GM19468 (cell line): ENCODE data around the gene WFDC10B.
"Not testable (repeated sequence)": the region's sequence is repeated elsewhere in the genome, so short reads cannot be mapped to it uniquely, and the experiment has no call there.

Source experiments
- ATAC-seq: cut with Tn5 transposase; IDR thresholded peaks from one replicate; pipeline ENCODE4 v1.9.1; 2021; ENCODE audit warnings: mild to moderate bottlenecking, moderate library complexity, moderate number of reproducible peaks; ENCODE audit not compliant: unreplicated experiment; ENCODE audit errors: extremely low read depth

The WFDC10B gene

DNA sequence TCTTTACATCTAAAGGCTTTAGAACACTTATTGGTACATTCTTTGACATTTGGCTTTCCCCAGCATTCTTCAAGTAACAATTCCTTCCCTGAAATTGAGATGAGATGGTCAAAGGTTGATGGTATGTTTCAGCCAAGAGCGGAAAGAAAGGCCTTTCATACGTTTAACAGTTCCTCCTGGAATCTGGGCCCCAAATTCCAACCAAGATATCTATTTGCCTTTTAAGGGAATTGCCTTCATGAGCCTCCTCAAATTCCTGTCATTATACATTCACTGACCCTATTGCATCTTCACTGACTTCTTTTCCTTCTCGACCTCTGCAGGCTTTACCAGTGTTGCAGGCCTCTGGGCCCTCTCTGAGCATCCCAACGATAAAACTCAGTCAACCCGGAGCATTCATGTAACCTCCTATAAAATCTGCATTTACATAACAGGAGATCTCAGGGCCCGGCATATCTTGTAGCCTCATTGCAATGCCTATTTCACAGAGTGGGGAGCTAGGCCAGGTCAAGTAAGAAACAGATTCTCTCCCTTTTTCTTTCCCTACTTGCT is 55.4 kb downstream of the WFDC10B start:
- ATAC-seq, result no peak

DNA sequence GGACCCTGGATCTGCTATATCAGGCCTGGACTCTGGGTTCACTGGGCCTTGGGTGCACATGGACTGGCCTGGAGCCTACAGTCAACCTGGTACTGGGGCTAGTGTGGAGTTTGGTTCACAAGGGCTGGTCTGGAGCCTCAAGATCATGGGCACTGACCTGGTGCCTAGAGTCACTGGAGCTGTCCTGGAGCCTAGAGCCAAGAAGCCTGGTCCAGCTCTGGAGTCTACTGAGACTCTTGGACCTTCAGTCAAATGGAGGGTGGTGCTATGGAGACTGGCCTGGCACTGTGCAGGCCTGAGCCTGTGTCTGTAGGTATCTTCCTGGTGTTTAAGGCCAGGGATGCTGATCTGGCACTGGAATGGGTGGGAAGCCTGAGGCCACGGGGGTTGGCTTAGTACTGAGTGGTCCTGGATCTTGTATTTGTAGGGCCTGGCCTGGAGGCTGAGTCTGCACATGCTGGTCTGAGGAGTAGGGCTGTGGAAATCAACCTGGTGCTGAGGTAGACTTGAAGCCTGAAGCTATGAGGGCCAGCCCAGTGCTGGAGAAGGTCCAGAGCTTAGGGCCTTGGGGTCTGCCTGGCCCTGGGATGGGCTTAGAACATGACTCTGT is 57.3 kb downstream of the WFDC10B start:
- no peak for ATAC-seq

DNA sequence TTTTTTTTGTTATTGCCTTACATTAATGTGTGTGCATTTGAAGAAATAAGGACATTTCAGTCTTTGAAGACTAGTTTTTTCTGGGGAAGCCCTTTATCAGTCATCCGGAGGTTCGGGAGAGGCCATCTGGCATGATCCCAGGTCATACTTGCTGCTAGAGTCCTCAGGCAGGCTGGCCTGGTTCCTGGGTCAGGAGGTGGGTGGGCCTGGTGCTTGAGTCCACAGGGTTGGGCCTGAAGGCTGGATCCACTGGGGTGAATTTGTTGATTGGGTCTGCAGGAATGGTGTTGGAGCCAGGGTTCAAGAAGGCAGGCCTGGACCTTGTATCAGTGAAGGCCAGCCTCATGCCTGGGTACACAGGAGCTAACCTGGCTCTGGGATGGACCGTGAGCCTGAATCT is 57.9 kb downstream of the WFDC10B start:
- ATAC-seq, result no peak

DNA sequence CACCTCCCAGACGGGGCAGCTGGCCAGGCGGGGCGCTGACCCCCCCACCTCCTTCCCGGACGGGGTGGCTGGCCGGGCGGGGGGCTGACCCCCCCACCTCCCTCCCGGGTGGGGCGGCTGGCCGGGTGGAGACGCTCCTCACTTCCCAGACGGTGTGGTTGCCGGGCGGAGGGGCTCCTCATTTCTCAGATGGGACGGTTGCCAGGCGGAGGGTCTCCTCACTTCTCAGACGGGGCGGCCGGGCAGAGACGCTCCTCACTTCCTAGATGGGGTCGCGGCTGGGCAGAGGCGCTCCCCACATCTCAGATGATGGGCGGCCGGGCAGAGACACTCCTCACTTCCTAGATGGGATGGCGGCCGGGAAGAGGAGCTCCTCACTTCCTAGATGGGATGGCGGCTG is 59.0 kb downstream of the WFDC10B start:
- not testable (repeated sequence) for ATAC-seq

DNA sequence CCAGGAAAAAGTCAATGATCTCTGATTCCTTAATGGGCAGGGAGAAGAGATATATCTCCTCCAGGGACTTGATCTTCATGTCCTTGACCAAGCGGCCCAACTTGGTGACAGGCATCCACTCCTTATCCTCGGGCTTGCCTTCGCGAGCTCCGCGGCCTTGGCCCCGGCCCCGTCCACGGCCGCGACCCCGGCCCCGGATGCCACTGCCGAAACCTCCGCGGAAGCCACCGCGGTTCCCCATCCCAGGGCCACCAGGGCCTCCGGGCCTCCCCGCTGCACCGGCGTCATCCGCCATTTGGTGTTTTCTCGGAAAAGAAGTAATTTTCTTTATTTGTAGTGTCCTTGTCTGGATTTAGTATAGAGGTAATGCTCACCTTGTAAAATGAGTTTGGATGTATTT is 63.7 kb downstream of the WFDC10B start:
- ATAC-seq, result not testable (repeated sequence)

DNA sequence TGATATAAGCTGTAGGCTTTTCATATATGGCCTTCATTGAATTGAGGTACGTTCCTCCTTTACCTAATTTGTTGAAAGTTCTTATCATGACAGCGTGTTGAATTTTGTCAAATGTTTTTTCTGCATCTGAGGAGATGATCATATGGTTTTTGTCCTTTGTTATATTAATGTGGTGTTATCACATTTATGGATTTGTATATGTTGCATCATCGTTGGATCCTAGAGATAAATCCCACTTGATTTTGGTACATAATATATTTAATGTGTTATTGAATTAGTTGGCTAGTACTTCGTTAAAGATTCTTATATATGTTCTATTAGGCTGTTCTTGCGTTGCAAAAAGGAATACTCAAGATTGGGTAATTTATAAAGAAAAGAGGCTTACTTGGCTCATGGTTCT is 65.1 kb downstream of the WFDC10B start:
- ATAC-seq, result no peak

DNA sequence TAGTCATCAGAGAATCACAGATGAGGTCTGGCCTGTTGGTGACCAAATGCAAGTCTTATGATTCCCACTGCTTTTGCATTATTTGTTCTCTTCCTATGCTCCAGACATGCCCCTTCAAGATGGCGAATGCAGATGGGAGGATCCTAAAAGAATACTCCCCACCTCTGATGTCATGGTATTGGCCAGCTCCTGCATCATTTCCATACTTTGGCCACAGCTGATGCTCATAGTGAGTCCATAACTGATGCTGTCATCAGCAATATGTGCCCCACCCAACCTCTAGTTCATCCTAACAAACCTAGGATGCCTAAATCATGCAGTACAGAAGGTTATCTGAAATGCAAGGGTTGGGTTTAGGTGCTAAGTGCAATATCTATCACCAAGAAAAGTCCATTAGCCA is 68.3 kb downstream of the WFDC10B start:
- ATAC-seq, result no peak
